MV-4-11 (cell line): ENCODE results near the gene HTRA1.

Experiments
- DNase-seq: peaks from one replicate; lab custom pipeline; 2025; lab: John Stamatoyannopoulos, UW

HTRA1 gene

DNA sequence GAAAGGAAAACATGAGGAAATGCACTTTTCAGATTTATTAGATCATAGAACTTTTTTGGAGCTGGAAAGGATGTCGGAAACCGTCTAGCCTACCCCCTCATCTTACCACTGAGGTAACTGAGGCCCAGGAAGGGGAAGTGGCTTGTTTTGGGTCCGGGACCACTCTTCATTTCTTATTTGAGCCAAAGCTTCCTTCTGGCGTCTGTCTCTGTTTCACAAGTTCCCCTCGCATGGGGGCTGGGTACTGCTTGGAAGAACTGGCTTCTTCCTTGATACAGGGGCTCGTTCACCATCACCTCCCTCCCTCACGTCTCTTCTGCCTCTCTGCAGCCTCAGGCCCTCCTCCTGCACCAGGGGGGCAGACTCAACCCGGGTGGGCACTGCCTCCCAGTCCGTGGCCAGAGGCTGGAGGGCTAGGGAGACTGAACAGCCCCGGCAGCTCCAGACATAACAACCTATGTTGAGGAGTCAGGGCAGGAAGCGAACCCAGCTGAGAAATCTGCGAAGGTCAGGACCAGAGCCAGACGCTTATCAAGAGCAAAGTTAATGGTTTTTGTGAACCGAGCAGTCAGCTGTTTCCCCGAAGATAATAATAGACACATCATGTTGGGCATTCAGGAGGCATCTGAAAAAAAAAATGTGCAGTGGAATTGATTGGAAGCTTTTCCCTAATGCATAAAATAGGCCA is 12.9 kb downstream of the HTRA1 start:
- DNase-seq = peak; percentile 43

- no peak for DNase-seq
Measured at GRCh38 chr10:122475100-122475499, 13.7 kb downstream of the HTRA1 start.

- DNase-seq = no peak
Measured at GRCh38 chr10:122475591-122476332, 14.4 kb downstream of the HTRA1 start.

- no peak for DNase-seq
Measured at GRCh38 chr10:122476333-122476695, 15.0 kb downstream of the HTRA1 start.

- DNase-seq = no peak
Measured at GRCh38 chr10:122477436-122477835, 16.1 kb downstream of the HTRA1 start.

- DNase-seq = no peak
Measured at GRCh38 chr10:122478971-122479370, 17.6 kb downstream of the HTRA1 start.

DNA sequence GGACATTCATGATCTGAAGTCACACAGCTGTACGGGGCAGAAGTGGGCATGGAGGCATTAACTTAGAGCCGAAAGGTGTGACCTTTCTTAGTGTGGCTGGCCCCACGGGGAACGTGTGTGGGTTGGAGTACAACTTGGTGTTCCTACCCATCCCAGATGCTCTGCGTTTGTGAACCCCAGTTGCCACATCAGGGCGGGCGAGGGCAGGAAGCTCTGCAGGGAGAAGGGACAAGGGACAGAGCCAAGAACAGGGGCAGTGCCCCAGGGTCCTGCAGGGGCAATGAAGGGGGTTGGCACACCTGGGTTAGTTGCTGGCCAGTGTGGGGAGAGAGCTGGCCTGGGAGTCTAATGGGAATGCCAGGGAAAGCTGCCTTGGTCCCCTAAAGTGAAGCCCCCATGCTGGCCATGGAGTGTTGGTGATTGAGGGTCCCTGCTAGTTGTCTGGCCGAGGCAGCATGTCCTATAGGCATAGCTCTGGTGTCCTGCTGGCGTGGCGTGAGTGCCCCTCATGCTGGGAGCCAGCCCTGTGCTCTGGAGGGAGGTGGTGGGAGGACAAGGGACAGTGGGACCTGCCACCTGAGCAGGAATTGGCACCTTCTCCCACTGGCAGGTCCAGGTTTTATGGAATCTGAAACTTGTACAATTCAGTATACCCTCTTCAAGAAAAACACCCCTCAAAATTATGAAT is 18.9 kb downstream of the HTRA1 start:
- no peak for DNase-seq

- DNase-seq = no peak
Measured at GRCh38 chr10:122481296-122482056, 20.1 kb downstream of the HTRA1 start.

DNA sequence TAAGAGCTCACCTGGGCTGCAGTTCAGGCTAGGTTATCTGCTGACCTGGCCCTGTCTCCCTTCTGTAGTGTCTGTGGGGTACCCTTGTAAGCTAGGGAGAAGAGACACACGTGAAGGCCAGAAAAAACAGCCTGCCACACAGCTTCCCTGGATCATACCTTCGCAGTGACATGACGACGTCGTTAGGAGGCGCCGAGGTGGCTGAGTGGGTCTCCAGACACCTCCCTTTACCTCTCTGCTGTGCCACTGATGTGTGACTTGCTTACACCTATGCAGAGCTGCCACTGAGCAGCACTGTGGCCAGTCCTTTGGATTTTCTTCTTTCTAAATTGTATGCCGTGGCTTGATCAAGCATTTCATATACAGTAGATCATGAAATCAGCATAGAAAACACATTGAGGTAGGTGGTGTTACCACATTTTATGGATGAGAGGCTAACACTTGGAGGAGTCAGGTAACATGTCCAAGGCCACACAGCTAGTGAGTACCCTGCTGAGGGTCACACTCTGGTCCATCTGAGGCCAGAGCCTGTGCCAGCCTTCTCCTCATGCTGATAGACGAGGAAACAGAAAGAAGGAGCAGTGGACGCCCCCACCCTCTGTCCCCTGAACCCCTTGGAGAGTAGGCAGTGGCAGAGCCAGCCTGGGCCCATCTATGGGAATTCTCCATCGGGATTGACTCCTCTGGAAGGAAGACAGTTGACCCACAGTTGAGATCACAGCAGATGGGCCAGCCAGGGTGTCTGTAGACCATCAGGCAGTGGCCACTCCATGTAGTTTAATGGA is 23.1 kb downstream of the HTRA1 start:
- no peak for DNase-seq

DNA sequence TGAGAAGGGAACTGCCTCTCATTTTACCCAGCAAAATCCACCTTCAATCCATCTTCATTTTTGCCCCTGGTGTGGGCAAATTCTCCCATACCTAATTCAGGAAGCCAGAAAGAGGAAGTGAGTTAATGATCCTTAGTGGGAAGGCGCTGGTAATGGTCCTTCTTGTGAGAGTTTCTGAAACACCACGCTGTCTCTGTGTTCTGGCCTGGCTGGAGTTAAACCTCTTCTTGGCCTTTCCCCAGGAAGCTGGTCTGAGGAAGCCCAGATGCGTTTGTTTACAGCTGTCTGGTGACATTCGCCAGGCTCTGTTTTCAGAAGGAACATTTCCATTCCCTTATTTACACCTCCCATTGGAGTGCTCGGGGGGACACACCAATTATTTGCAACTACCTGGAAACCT is 24.3 kb downstream of the HTRA1 start:
- DNase-seq = peak; percentile 80

DNA sequence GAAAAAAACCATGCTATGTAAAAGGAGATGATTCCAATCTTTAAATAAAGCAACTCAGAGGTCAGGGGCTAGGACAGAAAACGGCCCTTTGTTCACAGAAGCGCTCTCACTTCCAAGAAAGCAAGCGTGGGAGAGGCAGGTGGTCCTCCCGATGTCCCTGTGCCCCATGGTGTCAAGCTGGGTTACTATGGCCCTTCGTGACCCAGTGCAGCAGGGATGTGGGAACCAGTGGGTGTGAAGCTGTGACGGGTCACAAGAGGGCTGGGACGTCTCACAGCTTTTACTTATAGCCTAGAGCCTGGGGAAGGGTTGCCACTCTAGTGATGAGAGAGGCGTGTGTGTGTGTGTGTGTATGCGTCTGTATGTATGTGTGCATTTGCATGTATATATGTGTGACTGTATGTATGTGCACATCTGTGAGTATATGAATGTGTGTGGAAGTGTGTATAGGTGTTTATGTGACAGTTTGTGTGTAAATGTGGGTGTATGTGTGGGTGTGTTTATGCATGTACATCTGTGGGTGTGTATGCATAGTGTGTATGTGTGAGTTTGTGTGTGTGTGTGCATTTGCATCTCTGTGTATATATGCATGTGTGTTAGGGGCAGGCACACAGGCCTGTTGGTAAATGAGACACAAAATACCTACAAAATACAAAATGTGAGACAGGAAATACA is 25.2 kb downstream of the HTRA1 start:
- DNase-seq = no peak

DNA sequence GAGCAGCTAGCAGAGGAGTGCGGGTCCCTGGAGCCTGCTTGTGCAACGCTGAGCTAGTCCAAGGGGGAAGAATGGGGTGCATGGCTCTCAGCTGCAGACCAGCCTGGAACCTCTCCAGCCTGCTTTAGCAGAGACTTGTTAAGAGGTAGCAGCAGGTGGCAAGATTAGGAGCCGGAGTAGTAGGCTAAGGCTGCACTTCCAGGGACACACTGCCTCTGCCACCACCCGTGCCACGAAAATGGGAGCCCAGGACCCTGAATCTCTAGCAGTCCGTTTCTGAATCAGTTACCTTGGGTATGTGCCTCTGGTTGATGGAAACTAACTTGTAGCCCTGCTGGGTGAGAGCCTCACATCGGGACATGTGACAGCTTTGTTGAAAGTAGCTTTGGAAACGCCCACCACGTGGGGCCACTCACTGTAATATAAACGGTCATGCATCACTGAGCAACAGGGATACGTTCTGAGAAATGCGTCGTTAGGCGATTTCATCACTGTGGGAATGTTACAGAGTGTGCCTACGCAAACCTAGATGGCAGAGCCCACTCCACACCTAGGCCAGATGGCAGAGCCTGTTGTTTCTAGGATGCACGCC is 25.9 kb downstream of the HTRA1 start:
- peak; percentile 38 for DNase-seq

GRCh38 chr10:122490268-122490667 is 28.9 kb downstream of the HTRA1 start:
- no peak for DNase-seq

GRCh38 chr10:122490786-122491680 is 29.7 kb downstream of the HTRA1 start:
- no peak for DNase-seq

- no peak for DNase-seq
Measured at GRCh38 chr10:122492006-122492405, 30.7 kb downstream of the HTRA1 start.

- no peak for DNase-seq
Measured at GRCh38 chr10:122492999-122493481, 31.7 kb downstream of the HTRA1 start.

- DNase-seq = no peak
Measured at GRCh38 chr10:122493761-122494160, 32.4 kb downstream of the HTRA1 start.

DNA sequence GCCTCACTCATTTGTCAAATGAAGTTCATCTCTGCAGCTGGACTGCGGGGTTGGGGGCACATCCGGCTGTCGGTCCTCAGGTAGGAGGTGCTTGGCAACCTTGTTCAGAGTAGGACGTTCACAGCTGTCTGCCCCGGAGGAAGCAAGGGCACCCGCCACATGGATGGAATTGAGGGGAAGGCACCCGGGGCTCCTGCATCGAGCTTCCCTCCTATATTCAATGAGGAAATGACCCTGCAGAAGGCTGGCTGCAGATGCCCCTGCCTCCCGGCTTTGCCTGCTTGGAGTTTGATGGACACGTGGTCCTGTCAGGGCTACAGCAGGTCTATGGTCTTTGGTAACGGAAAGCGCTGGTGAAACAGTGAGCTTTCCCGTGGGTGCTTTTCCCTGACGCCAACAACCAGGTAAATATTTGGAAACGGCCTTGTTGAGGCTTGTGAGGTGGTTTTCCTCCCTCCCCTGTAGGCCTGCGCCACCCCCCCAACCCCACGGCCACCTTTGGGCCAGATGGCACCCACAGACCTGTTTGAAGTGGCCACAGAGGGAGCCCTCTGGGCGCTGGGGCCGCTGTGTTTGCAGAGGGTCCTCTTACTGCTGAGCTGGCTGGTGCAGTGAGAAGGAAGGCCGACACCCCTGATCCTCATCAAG is 32.9 kb downstream of the HTRA1 start:
- no peak for DNase-seq

DNA sequence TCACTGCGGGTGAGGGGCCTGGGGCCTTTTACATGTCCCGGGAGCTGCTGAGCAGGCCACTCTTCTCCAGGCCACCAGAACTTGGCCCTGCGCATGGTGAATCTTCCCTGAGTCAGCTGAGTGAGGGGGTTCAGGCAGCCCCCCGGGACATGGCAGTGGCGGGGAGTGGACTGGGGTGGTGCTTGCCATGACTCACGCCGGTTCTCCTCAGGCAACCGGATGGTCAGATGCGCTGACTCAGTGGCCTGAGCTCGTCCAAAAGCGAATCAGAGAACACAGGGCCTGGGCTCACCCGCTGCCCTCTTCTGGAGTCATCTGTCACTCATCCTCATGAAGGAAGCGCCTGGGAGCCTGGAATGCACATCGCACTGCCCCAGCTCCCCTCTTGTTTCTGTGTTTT is 33.5 kb downstream of the HTRA1 start:
- DNase-seq = no peak
